OCI-LY3 (cell line): Measurements from ENCODE around the gene MASP1.

Source experiments
- EZH2phosphoT487 ChIP-seq: fragments of 200-600 bp; shearing (Covaris generic); IDR thresholded peaks from 2 replicates; pipeline ENCODE4 v1.6.1; 2018; ENCODE audit warnings: antibody characterized with exemption, mixed run types, low read depth
- TF ChIP-seq, protein P1 (sequence below): fragments of 200-600, 300-600 bp; sonication (generic); IDR thresholded peaks from 2 replicates; pipeline ENCODE4 v1.5.1; 2014; ENCODE audit warnings: antibody characterized with exemption, low read length, low read depth

DNA sequence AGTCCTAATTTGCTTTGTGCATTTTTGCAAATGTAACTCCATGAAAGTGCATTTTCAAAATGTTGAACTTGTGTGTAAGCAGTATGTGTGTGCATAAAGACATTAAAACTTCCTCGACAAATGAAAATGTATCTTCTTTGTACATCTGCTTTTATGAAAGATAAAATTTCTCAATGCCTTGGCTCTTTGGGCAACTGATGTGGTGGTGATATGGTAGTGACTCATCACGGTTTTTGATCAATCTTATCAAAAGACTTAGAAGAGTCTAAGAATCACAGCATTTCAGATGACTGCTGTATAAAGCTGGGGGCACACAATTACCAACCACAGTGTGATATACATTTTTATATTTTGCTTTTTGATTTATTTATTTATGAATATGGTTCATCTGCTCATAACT, 5.4 kb upstream of the MASP1 start:
- TF ChIP-seq, protein P1, sequence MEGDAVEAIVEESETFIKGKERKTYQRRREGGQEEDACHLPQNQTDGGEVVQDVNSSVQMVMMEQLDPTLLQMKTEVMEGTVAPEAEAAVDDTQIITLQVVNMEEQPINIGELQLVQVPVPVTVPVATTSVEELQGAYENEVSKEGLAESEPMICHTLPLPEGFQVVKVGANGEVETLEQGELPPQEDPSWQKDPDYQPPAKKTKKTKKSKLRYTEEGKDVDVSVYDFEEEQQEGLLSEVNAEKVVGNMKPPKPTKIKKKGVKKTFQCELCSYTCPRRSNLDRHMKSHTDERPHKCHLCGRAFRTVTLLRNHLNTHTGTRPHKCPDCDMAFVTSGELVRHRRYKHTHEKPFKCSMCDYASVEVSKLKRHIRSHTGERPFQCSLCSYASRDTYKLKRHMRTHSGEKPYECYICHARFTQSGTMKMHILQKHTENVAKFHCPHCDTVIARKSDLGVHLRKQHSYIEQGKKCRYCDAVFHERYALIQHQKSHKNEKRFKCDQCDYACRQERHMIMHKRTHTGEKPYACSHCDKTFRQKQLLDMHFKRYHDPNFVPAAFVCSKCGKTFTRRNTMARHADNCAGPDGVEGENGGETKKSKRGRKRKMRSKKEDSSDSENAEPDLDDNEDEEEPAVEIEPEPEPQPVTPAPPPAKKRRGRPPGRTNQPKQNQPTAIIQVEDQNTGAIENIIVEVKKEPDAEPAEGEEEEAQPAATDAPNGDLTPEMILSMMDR, result no peak
- TF ChIP-seq EZH2phosphoT487, result no peak
